Gastrocnemius medialis (tissue), 4 donors: Measurements from ENCODE around the gene MTA2.

ENCODE experiments used
- CTCF ChIP-seq, 5 experiments: fragments of 450-650 bp in 3 of 5; fragments of 200-600 bp in 2 of 5; sonication (generic) in 2 of 5; IDR thresholded peaks in 4 of 5; conservative IDR thresholded peaks in 1 of 5; 1 replicate in 4 of 5; 2 replicates in 1 of 5; pipeline ENCODE4 v1.5.1; 2016 to 2019; ENCODE audit warnings: antibody characterized with exemption in 5 of 5, mild to moderate bottlenecking in 3 of 5, moderate library complexity in 3 of 5
- POLR2A ChIP-seq, 2 donors: fragments of 450-650 bp; IDR thresholded peaks; one replicate each; pipeline ENCODE4 v1.6.1; 2017; ENCODE audit warnings: antibody characterized with exemption in 2 of 2, mild to moderate bottlenecking in 2 of 2, moderate library complexity in 2 of 2

GRCh38 chr11:62546244-62546928 lies 55.3 kb downstream of the MTA2 start, which contains the start of gene AHNAK:
- no peak for TF ChIP-seq CTCF (IDR thresholded peaks at IDR 0.05 in 4 of 5, conservative IDR thresholded peaks at IDR 0.05 in 1 of 5)
- TF ChIP-seq POLR2A (IDR thresholded peaks at IDR 0.05) = peak; percentile 86 to 93
